Smooth muscle cell (in vitro differentiated cells): ENCODE measurements around the gene SMG9. TPM values are rescaled to one million over a fixed set of nuclear protein-coding genes. Genes with fewer than 3 reads are reported as not detected.

Experiments
- DNase-seq: peaks from one replicate; lab custom pipeline; 2025; ENCODE audit not compliant: unreplicated experiment; lab: John Stamatoyannopoulos, UW
- H2AFZ ChIP-seq: fragments of 200-600 bp; sonication (generic); 2 replicates; pipeline ENCODE4 v1.6.0; 2016; ENCODE audit warnings: antibody characterized with exemption, low read depth, mild to moderate bottlenecking
- H3F3A ChIP-seq: fragments of 200-600 bp; sonication (generic); 2 replicates; pipeline ENCODE4 v1.6.0; 2017; ENCODE audit warnings: antibody characterized with exemption, low read depth
- H3K27ac ChIP-seq: fragments of 200-600 bp; sonication (generic); 2 replicates; pipeline ENCODE4 v1.5.1; 2016; ENCODE audit warnings: low read depth, mild to moderate bottlenecking
- H3K27me3 ChIP-seq: fragments of 200-600 bp; sonication (generic); 2 replicates; pipeline ENCODE4 v1.6.1; 2016; ENCODE audit warnings: low read depth, mild to moderate bottlenecking
- H3K36me3 ChIP-seq: fragments of 200-600 bp; sonication (generic); 2 replicates; pipeline ENCODE4 v1.5.1; 2016; ENCODE audit warnings: low read depth
- H3K4me1 ChIP-seq: fragments of 200-600 bp; sonication (generic); 2 replicates; pipeline ENCODE4 v1.5.1; 2016; ENCODE audit warnings: low read depth
- H3K4me2 ChIP-seq: fragments of 200-600 bp; sonication (generic); 2 replicates; pipeline ENCODE4 v1.6.0; 2016; ENCODE audit warnings: mild to moderate bottlenecking
- H3K4me3 ChIP-seq: fragments of 200-600 bp; sonication (generic); 2 replicates; pipeline ENCODE4 v1.5.1; 2016; ENCODE audit warnings: mild to moderate bottlenecking
- H3K79me2 ChIP-seq: fragments of 200-600 bp; sonication (generic); 2 replicates; pipeline ENCODE4 v1.6.0; 2016; ENCODE audit warnings: low read depth, mild to moderate bottlenecking
- H3K9ac ChIP-seq: fragments of 200-600 bp; sonication (generic); 2 replicates; pipeline ENCODE4 v1.6.0; 2016; ENCODE audit warnings: low read depth
- H3K9me3 ChIP-seq: fragments of 200-600 bp; sonication (generic); replicated peaks from 2 replicates; pipeline ENCODE4 v1.5.1; 2016; ENCODE audit warnings: low read depth
- H4K20me1 ChIP-seq: fragments of 200-600 bp; sonication (generic); 2 replicates; pipeline ENCODE4 v1.6.0; 2016; ENCODE audit warnings: low read depth
- WGBS: methylation state at CpG from one replicate; pipeline ENCODE4 v1.1.7; 2016; ENCODE audit warnings: low lambda C conversion rate; 5-methylcytosine and 5-hydroxymethylcytosine counted together
- polyA plus RNA-seq: library from polyadenylated mRNA; unstranded; fragments of >200 nt; fragmentation: Nextera tagmentation; extraction: Ambion mirVana; gene quantifications from 2 replicates; pipeline ENCODE4 v1.2.1, GENCODE V29; 2016
- total RNA-seq: library from RNA; depleted of rRNA; stranded (reverse); fragments of >200 nt; gene quantifications from 2 replicates; pipeline ENCODE4 v1.2.3, GENCODE V29; 2014
- TF ChIP-seq, protein P1 (sequence below): fragments of 200-600 bp; sonication (generic); IDR thresholded peaks from 2 replicates; pipeline ENCODE4 v1.5.1; 2017; ENCODE audit warnings: borderline replicate concordance, mild to moderate bottlenecking, antibody characterized with exemption; ENCODE audit not compliant: insufficient read depth, poor library complexity, severe bottlenecking

Gene SMG9
- total and polyA plus RNA-seq, 2 experiments from 2014 or later = 13.2 to 39.2 TPM

DNA sequence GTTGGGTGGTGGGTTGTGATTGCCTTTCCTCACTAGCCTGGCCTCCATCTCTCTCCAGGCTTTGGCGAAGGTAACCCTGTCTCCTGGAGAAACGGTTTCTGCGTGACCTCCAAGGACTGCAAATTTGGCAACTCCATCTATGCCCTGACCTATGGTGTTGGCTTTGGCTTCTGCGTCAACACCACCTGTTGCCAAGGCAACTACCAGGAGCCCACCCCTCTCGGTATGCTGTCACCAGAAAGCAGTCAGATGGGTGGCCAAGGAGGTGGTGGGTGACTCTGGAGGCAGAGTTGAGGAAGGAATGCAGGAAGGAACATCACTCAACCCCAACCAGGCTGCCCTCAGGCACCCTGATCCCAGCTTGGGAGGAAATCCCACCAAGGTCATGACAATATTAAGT lies 57.5 kb downstream of the SMG9 start:
- H3K4me1 ChIP-seq = no peaks in the 10 kb centered on the region
- no peaks in the 10 kb centered on the region for H3K79me2 ChIP-seq
- 89% methylated on average over 5 of the region's 5 CpGs for WGBS
- H3K27me3 ChIP-seq = peaks cover 17% of the 10 kb centered on the region
- H3F3A ChIP-seq = no peaks in the 10 kb centered on the region
- no peaks in the 10 kb centered on the region for H3K9me3 ChIP-seq
- DNase-seq = no peak
- H3K4me3 ChIP-seq = no peak overlapping the region
- no peaks in the 10 kb centered on the region for H3K36me3 ChIP-seq
- H3K27ac ChIP-seq = no peak overlapping the region
- TF ChIP-seq, protein P1, sequence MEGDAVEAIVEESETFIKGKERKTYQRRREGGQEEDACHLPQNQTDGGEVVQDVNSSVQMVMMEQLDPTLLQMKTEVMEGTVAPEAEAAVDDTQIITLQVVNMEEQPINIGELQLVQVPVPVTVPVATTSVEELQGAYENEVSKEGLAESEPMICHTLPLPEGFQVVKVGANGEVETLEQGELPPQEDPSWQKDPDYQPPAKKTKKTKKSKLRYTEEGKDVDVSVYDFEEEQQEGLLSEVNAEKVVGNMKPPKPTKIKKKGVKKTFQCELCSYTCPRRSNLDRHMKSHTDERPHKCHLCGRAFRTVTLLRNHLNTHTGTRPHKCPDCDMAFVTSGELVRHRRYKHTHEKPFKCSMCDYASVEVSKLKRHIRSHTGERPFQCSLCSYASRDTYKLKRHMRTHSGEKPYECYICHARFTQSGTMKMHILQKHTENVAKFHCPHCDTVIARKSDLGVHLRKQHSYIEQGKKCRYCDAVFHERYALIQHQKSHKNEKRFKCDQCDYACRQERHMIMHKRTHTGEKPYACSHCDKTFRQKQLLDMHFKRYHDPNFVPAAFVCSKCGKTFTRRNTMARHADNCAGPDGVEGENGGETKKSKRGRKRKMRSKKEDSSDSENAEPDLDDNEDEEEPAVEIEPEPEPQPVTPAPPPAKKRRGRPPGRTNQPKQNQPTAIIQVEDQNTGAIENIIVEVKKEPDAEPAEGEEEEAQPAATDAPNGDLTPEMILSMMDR = no peak
- no peak overlapping the region for H3K4me2 ChIP-seq
- H2AFZ ChIP-seq = no peak overlapping the region
- no peak overlapping the region for H3K9ac ChIP-seq
- H4K20me1 ChIP-seq = no peaks in the 10 kb centered on the region

DNA sequence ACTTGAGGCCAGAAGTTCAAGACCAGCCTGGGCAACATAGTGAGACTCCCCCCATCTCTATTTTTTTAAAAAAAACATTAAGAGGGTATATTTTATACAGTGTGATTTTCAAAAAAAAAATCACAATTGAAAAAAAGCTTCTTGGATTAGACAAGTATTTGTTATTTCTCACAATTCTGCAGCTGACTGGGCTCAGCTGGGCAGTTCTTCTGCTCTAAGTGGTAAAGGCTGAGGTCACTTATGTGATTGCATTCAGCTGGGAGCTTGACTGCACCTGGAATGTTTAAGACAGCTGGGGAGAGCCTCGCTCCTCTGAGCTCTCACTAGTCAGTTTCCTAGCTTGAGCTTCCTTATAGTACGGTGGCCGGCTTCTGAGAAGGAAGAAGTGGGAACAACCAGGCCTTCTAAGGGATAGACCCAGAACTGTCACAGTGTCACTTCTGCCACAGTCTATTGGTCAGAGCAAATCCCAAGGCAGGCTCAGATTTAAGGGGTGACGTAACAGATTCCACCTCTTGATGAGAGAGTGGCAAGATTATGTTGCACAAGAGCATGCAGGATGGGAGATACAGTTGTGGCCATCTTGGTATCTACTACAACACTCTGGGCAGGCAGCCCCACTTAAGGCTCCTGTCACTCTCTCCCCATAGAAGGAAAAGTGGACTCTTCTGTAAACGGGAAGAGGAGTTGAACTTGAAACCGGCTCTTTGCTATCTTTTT lies 58.6 kb downstream of the SMG9 start:
- Histone ChIP-seq H3K79me2 (no peaks in the 10 kb centered on the region), H3K27ac (no peak overlapping the region), H4K20me1 (no peaks in the 10 kb centered on the region), H3K4me1 (no peaks in the 10 kb centered on the region), H3F3A (no peaks in the 10 kb centered on the region), H3K9me3 (no peaks in the 10 kb centered on the region), H3K4me2 (no peak overlapping the region), H3K36me3 (no peaks in the 10 kb centered on the region), H3K27me3 (peaks cover 17% of the 10 kb centered on the region), H3K4me3 (no peak overlapping the region), H2AFZ (no peak overlapping the region), H3K9ac (no peak overlapping the region)
- DNase-seq = no peak
- TF ChIP-seq, protein P1 = no peak
- 89% methylated on average over 6 of the region's 6 CpGs for WGBS

DNA sequence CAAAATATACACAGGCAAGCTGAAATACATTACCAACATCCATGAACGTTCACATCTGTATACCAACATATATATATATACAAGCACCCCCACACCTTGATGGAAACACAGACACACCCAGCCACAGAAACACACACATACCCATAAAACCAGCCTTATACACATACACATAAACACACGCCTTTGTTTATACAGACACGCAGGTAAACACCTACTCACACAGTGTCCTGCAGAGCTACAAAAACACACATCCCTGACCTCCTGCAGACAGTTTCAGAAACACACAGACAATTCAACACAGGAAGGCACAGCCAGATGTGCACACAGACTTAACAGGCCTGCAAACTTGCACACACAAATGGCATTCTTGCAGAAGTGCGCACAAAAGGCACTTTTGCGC lies 60.2 kb downstream of the SMG9 start:
- 93% methylated on average over 5 of the region's 5 CpGs for WGBS
- DNase-seq = no peak
- H3K9ac ChIP-seq = no peak overlapping the region
- TF ChIP-seq, protein P1 = no peak
- H3K36me3 ChIP-seq = no peaks in the 10 kb centered on the region
- peaks cover 10% of the 10 kb centered on the region for H3K27me3 ChIP-seq
- no peak overlapping the region for H3K27ac ChIP-seq
- no peaks in the 10 kb centered on the region for H4K20me1 ChIP-seq
- H3K4me3 ChIP-seq = no peak overlapping the region
- H3K9me3 ChIP-seq = no peaks in the 10 kb centered on the region
- H3K79me2 ChIP-seq = no peaks in the 10 kb centered on the region
- H2AFZ ChIP-seq = no peak overlapping the region
- no peaks in the 10 kb centered on the region for H3F3A ChIP-seq
- H3K4me1 ChIP-seq = no peaks in the 10 kb centered on the region
- no peak overlapping the region for H3K4me2 ChIP-seq

DNA sequence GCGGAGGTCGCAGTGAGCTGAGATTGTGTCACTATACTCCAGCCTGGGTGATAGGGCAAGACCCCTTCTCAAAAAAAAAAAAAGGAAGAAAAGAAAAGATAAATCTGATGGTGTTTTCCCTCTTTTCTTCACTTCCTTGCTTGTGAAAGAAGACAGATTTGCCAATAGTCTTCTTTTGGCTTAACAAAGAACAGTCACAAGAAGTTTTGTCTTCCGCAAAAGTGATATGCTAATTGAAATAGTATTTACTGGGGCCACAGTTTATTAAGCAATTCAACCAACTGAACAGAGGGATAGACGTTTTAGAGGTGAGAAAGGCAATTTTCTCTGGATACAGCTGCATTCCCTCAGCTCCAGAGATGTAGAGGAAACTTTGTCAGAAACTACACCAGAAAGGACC lies 61.9 kb downstream of the SMG9 start:
- Histone ChIP-seq H3K79me2 (no peaks in the 10 kb centered on the region), H3K27me3 (no peaks in the 10 kb centered on the region), H3K9ac (no peak overlapping the region), H3K4me2 (no peak overlapping the region), H3F3A (no peaks in the 10 kb centered on the region), H3K4me3 (no peak overlapping the region), H3K27ac (no peak overlapping the region), H3K9me3 (no peaks in the 10 kb centered on the region), H4K20me1 (no peaks in the 10 kb centered on the region), H3K36me3 (no peaks in the 10 kb centered on the region), H3K4me1 (no peaks in the 10 kb centered on the region), H2AFZ (no peak overlapping the region)
- TF ChIP-seq, protein P1 = no peak
- no peak for DNase-seq
- WGBS = 84% methylated on average over 4 of the region's 4 CpGs
